ENCODE results near the gene HLA-B. TPM values are rescaled to one million over a fixed set of nuclear protein-coding genes. Genes with fewer than 3 reads are reported as not detected.
"Not testable (repeated sequence)": the region's sequence is repeated elsewhere in the genome, so short reads cannot be mapped to it uniquely, and the experiment has no call there.

The HLA-B gene
- total RNA-seq, 1 experiment from 2014 or later: 41.9 TPM

GRCh38 chr6:31393932-31394331 lies 37.0 kb upstream of the HLA-B start:
- Histone ChIP-seq H3K4me1 (no peaks in the 10 kb centered on the region), H3K9me3 (peaks cover 4% of the 10 kb centered on the region; the same call in 1 of the 2 replicates), H3K27me3 (replicated peaks; ENCODE audit: control insufficient read depth, insufficient read depth, low read length) (no peaks in the 10 kb centered on the region), H3K36me3 (ENCODE audit: control insufficient read depth, insufficient read depth, low read length) (no peaks in the 10 kb centered on the region), H3K4me3 (ENCODE audit: low read depth, low read length) (no peak overlapping the region)
- Mint-ChIP-seq H3K4me3 (ENCODE audit: unreplicated experiment) (no peak overlapping the region), H3K9me3 (ENCODE audit: unreplicated experiment) (no peaks in the 10 kb centered on the region), H3K27ac (ENCODE audit: unreplicated experiment) (no peak overlapping the region), H3K4me1 (ENCODE audit: low read depth, unreplicated experiment) (no peaks in the 10 kb centered on the region), H3K27me3 (ENCODE audit: insufficient read depth, unreplicated experiment) (no peaks in the 10 kb centered on the region), H3K36me3 (ENCODE audit: insufficient read depth, unreplicated experiment) (no peaks in the 10 kb centered on the region)
- ChIA-PET CTCF (interaction anchor here (1.2 kb wide), 1 partner anchor 12 kb away, joined by 5 read pairs; no protein-coding TSS in a partner anchor), POLR2A (no interaction called here)
- intact Hi-C loops (cut with micrococcal nuclease; ENCODE audit: unreplicated experiment): no loop called here
- DNase-seq: no peak
- no peak for TF ChIP-seq CTCF (IDR thresholded peaks at IDR 0.05; ENCODE audit: insufficient read depth in 1 of 2, low read depth in 1 of 2, low read length in 1 of 2, severe bottlenecking in 1 of 2, unreplicated experiment in 1 of 2)
- no TSS peak for BruUV-seq (replicated peaks)

GRCh38 chr6:31389802-31390132 lies 32.8 kb upstream of the HLA-B start:
- H3K36me3 Mint-ChIP-seq (ENCODE audit: insufficient read depth, unreplicated experiment); DNase-seq; H3K4me3 ChIP-seq (ENCODE audit: low read depth, low read length); POLR2A ChIA-PET; H3K4me1 ChIP-seq; intact Hi-C loops (cut with micrococcal nuclease; ENCODE audit: unreplicated experiment); BruUV-seq (replicated peaks); H3K27me3 Mint-ChIP-seq (ENCODE audit: insufficient read depth, unreplicated experiment); H3K9me3 ChIP-seq; CTCF ChIA-PET; H3K27ac Mint-ChIP-seq (ENCODE audit: unreplicated experiment); H3K27me3 ChIP-seq (replicated peaks; ENCODE audit: control insufficient read depth, insufficient read depth, low read length); H3K4me3 Mint-ChIP-seq (ENCODE audit: unreplicated experiment); H3K36me3 ChIP-seq (ENCODE audit: control insufficient read depth, insufficient read depth, low read length); H3K9me3 Mint-ChIP-seq (ENCODE audit: unreplicated experiment); H3K4me1 Mint-ChIP-seq (ENCODE audit: low read depth, unreplicated experiment): not testable (repeated sequence)

GRCh38 chr6:31388916-31389801 lies 32.2 kb upstream of the HLA-B start:
- POLR2A ChIA-PET: interaction anchor here (0.6 kb wide), 1 partner anchor 524 kb away, joined by 5 read pairs; no protein-coding TSS in a partner anchor
- H3K36me3 Mint-ChIP-seq (ENCODE audit: insufficient read depth, unreplicated experiment); H3K36me3 ChIP-seq (ENCODE audit: control insufficient read depth, insufficient read depth, low read length): not testable (repeated sequence)

GRCh38 chr6:31386977-31387376 lies 30.0 kb upstream of the HLA-B start:
- intact Hi-C loops (cut with micrococcal nuclease; ENCODE audit: unreplicated experiment): no loop called here
- Mint-ChIP-seq H3K36me3 (ENCODE audit: insufficient read depth, unreplicated experiment) (no peaks in the 10 kb centered on the region), H3K27me3 (ENCODE audit: insufficient read depth, unreplicated experiment) (no peaks in the 10 kb centered on the region), H3K9me3 (ENCODE audit: unreplicated experiment) (no peaks in the 10 kb centered on the region), H3K27ac (ENCODE audit: unreplicated experiment) (no peak overlapping the region), H3K4me1 (ENCODE audit: low read depth, unreplicated experiment) (no peaks in the 10 kb centered on the region), H3K4me3 (ENCODE audit: unreplicated experiment) (no peak overlapping the region)
- POLR2A ChIA-PET: no interaction called here
- Histone ChIP-seq H3K4me3 (ENCODE audit: low read depth, low read length) (no peak overlapping the region), H3K27me3 (replicated peaks; ENCODE audit: control insufficient read depth, insufficient read depth, low read length) (no peaks in the 10 kb centered on the region), H3K4me1 (no peaks in the 10 kb centered on the region), H3K36me3 (ENCODE audit: control insufficient read depth, insufficient read depth, low read length) (no peaks in the 10 kb centered on the region), H3K9me3 (no peaks in the 10 kb centered on the region)
- no peak for TF ChIP-seq CTCF (IDR thresholded peaks at IDR 0.05; ENCODE audit: insufficient read depth in 1 of 2, low read depth in 1 of 2, low read length in 1 of 2, severe bottlenecking in 1 of 2, unreplicated experiment in 1 of 2)
- DNase-seq: peak in 1 of 2 experiments; percentile 24
- CTCF ChIA-PET: no interaction called here
- no TSS peak for BruUV-seq (replicated peaks)

More at GRCh38 chr6:31388916-31389801, 32.2 kb upstream of the HLA-B start:
- H3K4me3 ChIP-seq (ENCODE audit: low read depth, low read length); H3K9me3 ChIP-seq; H3K27ac Mint-ChIP-seq (ENCODE audit: unreplicated experiment); H3K9me3 Mint-ChIP-seq (ENCODE audit: unreplicated experiment); H3K27me3 ChIP-seq (replicated peaks; ENCODE audit: control insufficient read depth, insufficient read depth, low read length); BruUV-seq (replicated peaks); H3K4me1 Mint-ChIP-seq (ENCODE audit: low read depth, unreplicated experiment); H3K4me3 Mint-ChIP-seq (ENCODE audit: unreplicated experiment); intact Hi-C loops (cut with micrococcal nuclease; ENCODE audit: unreplicated experiment); H3K4me1 ChIP-seq; H3K27me3 Mint-ChIP-seq (ENCODE audit: insufficient read depth, unreplicated experiment); DNase-seq; CTCF ChIA-PET: not testable (repeated sequence)

Measured in Caco-2 (cell line).